ENCODE results near the gene DLG2.

GRCh38 chr11:84455691-84456090, 1171.5 kb downstream of the DLG2 start:
- no peak for TF ChIP-seq CTCF (IDR thresholded peaks at IDR 0.05)
- TF ChIP-seq POLR2A (IDR thresholded peaks at IDR 0.05): no peak
